ENCODE results near the gene DMXL1.

Gene DMXL1, protein sequence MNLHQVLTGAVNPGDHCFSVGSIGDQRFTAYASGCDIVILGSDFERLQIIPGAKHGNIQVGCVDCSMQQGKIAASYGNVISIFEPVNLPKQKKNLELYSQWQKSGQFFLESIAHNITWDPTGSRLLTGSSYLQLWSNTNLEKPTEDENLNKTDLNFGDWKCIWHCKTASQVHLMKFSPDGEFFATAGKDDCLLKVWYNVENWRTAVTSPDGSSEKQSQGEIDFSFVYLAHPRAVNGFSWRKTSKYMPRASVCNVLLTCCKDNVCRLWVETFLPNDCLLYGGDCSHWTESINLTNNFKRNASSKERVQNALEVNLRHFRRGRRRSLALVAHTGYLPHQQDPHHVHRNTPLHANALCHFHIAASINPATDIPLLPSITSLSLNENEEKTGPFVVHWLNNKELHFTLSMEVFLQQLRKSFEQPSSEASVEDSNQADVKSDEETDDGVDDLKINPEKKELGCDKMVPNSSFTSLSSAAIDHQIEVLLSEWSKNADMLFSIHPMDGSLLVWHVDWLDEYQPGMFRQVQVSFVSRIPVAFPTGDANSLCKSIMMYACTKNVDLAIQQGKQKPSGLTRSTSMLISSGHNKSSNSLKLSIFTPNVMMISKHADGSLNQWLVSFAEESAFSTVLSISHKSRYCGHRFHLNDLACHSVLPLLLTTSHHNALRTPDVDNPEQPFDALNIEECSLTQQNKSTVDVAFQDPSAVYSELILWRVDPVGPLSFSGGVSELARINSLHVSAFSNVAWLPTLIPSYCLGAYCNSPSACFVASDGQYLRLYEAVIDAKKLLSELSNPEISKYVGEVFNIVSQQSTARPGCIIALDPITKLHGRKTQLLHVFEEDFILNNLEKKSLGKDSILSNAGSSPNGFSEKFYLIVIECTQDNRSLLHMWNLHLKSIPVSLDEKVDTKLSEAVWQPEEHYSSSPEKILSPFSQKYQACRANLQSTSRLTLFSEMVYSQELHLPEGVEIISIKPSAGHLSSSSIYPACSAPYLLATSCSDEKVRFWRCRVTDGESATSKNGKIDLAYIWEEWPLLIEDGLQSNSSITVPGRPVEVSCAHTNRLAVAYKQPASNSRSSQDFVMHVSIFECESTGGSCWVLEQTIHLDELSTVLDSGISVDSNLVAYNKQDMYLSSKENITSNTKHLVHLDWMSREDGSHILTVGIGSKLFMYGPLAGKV (N-terminal part only)

DNA sequence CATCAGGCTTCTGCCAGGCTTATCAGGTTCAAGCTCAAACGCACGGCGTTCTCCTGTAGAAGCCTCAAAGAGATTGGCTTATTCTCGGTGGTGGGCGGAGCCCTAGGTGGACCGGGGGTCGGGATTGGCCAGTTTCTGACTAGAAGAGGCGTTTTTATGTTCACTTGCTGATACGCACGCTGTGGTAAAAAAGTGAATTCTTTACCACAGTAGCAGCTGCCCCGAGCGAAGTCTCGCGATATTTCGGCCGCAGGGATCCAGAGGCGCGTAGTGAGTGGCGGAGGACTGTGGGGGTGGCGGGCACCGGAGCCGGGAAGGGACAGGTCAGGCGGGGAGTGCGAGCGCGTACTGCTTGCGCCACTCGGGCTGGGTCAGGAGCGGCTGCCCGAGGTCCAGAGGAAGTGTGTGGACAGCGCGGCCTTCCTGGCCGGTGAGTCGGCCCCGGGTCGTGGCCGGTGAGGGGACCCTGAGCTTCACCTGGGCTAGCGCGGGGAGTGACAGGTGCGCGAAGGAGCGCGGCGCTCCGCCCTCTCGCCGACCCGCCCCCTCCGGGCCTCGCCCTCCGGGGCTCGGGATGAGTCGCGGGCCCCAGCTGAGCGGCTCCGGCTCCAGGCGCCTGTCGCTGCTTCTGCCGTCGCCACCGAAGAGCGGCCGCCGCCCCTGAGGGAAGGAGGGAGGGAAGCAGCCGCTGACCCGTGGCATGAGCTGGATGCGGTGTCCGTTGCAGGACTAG is at the start of gene DMXL1:
Gene DMXL1, plus strand, starts transcription at position 260 of the 733 bp plus-strand sequence. CDS start 483 bp downstream, outside the sequence.
- peak; percentile 95 for DNase-seq

DNA sequence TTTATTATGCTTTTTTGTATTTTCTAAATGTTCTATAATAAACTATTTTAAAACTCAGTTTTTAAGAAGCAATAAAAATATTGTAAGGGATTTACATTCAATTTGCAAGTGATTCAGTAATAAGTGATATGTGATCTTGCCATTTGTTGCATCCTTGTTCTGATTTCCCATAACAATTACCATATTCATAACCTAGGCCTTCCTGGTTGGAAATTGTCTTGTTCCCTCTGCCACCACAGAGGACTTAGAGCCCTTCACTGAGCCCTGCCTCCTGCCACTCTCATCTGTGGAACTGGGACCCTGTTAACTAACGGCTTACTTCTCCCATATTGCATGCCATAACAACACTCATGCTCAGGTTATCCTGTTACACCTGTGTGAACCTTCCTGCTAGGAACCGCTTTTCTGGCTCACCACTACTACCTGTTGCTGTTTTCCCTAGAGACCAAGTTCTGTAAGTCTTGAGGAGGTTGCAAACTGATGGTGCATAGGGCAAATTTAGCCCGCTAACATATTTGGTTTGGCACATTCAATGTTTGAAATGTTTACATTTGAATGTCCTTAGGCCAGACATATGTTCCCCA is 49.6 kb upstream of the DMXL1 start:
- DNase-seq, result no peak

DNA sequence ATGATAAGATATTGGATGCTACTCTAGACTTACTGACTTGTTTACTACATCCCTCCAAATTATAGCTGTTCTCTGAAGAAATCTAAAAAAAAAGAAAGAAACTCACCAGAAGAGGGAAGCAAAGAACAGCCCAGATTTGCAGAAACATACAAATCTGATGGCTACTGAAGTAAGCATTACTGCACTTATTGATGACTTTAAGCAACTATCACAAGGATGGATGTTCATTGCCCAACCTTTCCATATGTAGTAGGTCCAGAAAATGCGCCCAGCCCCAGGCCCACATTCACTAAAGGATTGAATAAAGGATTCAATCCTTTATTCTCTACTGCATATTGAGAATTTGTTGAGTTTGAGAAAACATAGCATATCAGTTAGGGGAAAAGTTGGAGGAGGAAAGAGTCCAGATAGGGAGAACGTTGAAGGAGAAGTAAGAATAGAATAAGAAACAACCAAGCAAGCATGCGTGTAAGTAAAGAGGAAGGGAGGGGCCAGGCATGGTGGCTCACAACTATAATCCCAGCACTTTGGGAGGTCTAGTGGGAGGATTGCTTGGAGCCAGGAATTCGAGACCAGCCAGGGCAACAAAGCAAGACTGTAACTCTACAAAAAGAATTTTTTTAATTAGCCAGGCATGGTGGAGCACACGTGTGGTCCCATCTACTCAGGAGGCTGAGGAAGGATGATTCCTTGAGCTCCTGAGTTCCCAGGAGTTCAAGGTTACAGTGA is 48.7 kb upstream of the DMXL1 start:
- no peak for DNase-seq

DNA sequence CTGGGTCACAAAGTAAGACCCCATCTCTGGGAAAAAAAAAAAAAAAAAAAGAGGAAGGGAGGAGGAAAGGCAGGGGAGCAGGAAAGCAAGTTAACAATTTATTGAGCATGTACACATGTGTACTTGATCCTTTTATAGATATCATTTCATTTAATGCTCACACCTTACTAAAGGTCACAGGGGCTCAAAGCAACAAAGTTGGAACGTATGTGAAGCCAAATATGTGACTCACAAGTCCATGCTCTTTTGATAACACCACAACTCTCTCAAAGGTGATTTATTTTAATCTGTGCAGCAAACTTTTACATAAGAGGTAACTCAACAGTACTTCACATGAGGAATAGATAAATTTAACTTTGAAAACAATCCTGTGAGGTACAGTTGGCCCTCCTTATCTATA is 48.1 kb upstream of the DMXL1 start:
- no peak for DNase-seq

DNA sequence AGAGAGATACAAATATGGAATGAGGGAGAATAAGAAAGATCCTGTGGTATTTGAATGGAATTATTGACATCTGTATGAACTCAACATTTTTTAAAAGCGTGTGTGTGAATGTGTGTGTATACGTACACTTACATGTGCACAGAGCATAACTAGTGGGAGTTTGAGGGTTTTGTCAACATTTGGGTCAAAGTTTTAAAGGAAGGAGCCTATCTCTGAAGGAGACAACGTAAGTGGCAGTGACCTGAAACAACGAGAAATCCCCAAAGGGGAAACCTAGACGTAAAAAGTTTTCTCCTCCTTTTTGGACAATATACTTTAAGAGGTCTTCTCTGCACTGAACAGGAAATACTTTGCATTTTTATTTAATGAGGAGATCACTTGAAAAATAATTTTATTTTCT is 42.3 kb upstream of the DMXL1 start:
- no peak for DNase-seq

DNA sequence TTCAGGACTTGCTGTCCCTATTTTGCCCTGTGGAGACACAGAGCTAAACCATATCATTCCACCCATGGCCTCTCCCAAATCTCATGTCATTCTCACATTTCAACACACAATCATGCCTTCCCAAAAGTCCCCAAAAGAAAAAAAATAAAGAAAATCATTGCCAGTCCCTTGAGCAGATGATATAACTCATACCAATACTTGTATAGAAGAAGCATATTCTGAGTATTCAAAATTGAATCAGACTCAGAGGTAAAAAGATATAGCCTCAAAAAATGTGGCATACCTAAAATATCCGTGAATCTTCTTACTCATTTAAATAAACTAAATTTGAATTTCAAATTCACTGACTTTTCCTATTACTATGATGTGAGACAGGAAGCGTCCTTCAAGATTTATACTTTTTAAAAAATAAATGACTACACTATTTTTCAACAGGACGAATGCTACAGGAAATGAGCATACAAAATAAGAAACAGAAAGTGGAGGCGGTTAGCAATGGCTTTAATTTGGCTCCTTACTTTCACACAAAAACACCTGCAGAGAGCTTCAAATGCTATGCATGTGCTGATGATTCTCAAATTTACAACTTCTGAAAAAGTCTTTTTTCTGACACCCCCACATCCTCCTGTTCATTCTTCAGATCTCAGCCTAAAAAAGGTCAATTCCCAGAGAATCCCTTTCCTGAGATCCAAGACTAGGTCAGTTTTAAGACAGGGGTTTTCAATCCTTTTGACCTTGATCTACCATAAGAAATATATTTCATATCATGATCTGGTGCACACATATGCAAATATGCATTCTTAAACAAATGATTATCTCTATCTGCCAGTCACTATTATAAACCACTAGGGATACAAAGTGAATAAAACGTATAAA is 39.6 kb upstream of the DMXL1 start:
- no peak for DNase-seq

DNA sequence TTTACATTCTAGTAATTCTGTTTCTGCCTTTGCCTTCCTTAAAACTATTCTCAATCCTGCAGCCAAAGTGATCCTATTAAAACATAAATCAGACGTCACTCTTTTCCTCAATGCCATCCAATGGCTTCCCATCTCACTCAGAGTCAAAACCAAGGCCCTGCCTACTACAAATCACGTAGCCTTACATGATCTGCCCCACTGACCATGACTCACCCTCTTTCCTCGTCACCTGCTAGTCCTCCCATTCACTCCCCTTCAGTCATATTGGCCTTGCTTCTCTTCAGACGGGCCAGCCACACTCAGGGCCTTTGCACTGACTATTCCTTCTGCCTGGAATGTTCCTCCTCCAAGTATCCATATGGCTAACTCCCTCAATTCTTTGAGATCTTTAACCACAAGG is 39.0 kb upstream of the DMXL1 start:
- DNase-seq, result no peak

DNA sequence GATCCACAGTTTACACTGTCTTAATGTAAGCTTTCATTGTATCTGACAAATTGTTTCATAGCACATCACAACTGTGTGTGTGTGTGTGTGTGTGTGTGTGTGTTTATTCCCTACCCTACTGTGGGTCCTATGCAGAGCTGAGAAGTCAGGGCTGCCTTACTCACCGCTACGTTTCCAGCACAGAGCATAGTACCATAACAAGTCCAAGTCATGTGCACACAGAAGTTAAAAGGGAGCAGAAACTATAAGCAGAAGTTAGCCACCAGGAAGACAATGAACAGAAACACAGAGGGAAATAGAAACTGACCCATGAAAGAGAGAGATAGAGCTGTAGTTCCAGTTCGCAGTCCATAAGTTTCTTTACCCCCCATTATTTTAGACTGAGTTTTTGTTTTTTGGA is 38.2 kb upstream of the DMXL1 start:
- DNase-seq, result no peak

DNA sequence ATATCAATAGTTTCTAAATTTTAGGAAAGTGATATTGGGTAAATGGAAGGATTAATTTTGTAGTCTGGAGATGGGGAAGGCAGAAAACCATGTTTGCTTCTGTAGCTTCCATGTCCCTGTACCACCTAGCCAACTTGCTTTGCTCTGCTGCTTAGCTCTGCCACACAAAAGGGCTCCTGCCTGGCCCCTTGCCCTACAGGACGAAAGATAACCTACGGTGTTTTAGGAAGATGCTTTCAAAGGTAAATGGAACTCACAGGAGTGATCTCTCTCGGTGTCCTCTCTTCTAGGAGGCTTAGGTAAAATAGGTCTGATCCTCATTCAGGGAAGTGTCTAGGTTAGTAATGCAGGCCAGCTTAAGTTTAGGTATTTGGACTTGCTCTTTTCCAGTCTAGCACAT is 37.8 kb upstream of the DMXL1 start:
- no peak for DNase-seq

DNA sequence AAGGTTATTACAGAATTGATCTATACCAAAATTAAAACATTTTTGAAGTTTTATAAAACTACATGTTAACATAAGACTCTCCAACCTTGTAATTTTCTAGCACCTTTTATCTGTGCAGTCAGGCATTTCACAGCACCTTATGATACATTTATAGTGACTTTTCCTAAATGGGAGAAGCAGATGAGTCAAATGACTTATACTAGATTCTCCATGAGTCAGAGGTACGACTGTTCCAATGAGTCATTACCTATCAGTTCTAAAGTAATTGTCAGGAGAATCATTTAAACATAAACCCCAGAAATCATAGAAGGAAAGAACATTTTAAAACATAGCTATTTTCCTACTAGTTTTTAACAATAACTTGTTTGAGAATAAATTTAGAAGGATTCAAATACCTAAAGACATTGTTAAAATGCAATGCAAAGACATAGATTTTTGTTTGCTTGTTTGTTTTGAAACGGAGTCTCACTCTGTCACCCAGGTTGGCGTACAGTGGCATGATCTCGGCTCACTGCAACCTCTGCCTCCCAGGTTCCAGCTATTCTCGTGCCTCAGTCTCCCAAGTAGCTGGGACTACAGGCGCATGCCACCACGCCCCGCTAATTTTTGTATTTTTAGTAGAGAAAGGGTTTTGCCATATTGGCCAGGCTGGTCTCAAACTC is 34.7 kb upstream of the DMXL1 start:
- DNase-seq, result no peak

DNA sequence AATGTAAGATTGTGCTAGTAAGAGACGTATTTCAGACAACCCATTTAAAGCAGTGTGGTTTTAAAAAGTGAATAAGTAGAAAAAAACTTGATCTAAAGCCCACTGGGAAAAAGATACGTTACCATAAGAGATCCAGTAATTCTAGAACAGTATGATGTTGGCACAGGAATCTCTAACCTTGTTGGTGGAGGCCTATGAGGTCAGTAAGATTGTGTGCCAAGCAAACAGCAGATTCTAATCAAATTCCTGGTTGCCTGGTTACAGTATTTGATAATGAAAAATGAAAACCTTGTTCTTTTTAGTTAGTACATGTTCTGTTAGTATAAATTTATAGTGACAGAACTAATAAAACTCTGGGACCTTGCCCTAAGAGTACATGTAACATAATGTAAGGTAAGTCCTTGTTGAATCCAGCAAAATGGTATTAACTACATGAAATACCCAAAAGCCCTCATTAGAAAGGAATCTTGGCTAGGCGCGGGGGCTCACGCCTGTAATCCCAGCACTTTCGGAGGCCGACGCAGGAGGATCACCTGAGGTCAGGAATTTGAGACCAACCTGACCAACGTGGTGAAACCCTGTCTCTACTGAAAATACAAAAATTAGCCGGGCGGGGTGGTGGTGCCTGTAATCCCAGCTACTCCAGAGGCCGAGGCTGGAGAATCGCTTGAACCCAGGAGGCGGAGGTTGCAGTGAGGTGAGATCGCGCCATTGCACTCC is 33.2 kb upstream of the DMXL1 start:
- DNase-seq, result no peak

DNA sequence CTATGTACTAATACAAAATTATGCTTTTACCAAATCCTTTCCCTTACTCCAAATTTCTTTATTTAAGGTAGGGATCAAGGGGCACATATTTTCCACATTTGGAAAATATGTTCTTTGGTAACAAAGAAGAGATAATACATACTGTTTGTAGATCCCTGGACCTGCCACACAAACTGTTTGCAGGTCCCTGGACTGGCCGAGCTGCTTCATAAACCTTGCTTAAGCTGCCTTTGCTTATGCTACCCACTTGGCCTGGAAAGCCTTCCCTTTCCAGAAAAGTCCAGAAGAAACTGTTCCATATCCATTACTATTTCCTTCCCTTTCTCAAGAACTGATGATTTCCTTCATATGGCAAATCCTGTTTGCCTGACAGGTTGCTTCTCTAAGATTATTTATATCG is 22.6 kb upstream of the DMXL1 start:
- no peak for DNase-seq

DNA sequence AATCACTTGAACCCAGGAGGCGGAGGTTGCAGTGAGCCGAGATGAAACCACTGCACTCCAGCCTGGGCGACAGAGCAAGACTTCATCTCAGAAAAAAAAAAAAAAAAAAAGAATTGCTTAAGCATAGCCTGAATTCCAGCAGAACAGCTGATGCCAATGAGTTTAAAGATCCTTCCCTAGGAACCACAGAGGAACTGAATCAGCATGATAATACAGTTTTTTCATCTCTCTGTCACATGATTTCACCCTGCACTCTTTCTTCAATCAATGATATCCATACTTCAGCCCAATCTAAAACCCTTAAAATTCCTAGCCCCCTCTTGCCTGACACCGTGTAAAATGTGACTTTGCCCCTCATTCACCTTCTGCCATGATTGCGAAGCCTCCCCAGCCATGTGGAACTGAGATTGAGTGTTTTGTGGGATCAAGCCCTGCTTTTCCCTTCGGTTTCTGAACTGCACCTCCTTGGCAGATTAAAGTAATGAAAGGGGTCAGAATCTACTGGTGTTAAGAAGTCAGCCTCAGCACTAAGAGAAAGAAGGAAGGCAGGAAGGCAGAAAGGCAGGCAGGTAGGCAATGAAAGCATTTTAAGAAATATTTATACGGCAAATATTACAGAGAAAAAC is 20.9 kb upstream of the DMXL1 start:
- DNase-seq, result no peak

DNA sequence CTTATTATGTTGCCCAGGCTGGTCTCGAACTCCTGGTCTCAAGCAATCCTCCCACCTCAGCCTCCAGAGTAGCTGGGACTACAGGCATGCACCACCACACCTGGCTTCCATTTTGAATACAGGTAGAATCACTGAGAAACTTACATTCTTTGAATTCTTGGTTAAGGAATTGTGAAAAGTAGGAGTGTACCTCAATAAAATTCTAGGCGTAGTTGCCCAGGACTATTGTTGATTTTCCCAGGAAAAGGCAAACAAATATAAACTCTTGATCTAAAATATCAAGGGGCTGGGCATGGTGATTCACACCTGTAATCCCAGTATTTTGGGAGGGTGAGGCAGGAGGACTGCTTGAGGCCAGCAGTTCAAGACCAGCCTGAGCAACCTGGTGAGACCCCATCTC is 16.8 kb upstream of the DMXL1 start:
- no peak for DNase-seq

DNA sequence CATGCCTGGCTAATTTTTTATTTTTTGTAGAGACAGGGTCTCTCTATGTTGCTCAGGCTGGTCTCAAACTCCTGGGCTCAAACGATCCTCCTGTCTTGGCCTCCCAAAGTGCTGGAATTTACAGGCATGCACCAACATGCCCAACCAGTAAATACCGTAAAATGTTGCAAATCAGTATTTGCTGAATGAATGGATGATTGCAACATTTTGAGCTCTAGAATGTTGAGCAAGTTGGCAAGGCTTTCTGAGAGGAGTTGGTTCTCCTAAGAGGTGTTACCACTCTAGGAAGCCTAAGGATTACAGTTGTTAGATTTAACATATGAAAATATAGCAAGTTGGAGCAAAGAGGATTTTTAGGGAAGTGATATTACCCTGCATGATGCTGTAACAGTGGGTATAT is 15.6 kb upstream of the DMXL1 start:
- DNase-seq, result no peak

DNA sequence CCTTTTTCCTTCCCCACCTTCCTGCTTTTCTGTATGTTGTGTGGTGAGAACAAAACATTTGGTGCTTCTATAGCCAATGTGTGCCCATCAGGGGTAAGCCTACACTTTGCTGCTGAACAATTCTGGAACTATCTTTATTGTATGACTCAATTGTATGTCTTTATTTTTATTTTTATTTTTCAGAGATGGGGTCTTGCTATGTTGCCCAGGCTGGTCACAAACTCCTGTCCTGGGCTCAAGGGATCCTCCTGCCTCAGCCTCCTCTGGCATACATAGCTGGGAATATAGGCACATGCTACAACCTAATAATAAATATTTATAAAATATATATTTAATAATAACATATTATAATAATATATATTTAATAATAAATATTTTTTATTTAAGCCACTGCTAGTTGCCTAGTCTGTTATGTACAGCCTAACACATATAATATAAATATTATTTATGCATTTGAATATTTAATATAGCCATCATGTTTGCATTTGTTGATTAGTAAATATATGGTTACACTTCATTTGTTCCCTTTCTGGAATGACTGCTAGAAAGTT is 11.8 kb upstream of the DMXL1 start:
- no peak for DNase-seq

DNA sequence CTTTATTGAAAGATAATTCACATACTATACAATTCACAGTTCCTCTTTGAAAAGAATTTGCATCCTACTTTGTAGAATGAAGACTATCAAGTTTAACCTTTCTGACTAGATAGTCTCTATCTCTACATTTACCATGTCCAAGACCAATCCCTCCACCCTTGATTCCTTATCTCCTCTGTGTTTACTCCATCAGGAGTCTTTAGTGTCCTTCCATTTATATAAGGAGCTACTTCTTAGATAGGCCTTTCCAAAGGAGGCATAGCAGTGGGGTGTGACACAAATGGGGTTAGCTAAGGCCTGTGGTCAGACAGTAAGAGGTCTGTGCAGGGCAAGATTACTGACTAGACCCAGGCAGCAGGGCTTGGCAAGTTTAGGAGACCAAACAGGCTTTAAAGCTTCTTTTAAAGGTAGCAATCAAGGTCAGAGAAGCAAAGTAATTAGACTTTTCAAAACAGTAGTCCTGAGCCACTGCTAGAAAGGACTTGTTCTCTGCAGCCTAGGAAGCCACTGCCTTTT is 11.1 kb upstream of the DMXL1 start:
- no peak for DNase-seq
